Medulla oblongata (tissue), 1 donor: Measurements from ENCODE around the gene PLEKHG1.

Experiments
- DNase-seq: peaks from one replicate; pipeline ENCODE4 v3.0.0-alpha.2; 2015; ENCODE audit errors: extremely low spot score

The PLEKHG1 gene

DNA sequence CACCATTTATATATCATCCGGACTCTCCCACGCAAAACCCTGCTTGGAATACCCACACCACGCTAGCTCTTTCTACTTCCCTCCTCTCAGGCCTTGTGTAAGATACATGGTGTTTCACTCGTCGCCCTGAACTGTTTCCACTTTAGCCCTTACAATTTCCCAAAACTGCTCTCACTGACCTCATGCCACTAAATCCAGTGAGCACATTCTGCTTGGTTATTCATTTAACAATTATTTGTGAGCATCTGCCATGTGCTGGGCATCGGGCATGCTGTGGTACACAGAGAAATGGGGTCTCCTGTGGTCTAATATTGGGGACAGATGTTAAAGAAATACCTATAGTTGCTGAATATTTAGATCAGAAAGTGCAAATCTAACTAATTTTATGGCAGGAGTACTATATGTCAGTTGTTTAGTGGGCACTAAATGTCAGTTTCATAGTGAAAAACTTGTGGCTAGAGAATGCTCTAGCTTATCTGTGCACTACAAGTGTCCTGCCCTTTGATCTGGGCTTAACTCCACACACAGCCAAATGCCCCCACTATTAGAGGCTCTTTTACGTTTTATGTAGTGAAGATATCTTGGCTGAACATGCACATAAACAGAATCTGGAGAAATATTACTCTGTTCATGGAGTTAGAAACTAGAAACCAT, 41.0 kb downstream of the PLEKHG1 start:
- no peak for DNase-seq

DNA sequence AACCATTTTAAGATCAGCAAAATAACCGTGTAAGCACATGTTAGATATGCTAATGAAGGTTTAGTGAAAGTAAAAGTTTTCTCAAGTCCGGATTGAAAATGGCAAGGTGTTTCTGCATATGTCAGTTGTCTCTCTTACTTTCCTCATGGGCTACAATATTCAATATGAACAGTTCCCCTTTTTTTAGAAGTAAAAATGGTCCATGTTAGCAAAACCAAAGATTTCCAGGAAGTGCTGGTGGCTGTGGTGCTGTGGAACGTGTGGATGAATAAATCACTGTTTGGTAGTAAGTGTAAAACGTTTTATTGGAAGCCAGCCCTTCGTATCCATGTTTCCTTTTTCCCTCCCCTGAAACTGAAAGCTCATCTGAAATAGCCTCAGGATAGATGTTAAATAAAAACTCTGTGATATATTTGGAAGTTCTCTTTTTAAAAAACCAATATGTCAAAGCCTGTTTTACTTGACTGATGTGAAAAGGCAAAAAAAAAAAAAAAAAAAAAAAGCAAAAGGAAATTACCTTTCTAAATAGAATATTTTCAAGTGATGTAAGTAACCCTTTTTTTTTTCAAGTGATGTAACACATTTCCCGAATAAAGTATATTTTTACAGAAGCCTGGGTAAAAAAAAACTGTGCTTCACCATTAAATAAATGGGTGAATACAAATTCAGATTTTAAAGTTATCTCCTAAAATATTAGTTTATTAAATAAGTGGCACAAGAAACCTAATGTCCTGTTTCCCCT, 41.9 kb downstream of the PLEKHG1 start:
- DNase-seq, result peak; percentile 57

DNA sequence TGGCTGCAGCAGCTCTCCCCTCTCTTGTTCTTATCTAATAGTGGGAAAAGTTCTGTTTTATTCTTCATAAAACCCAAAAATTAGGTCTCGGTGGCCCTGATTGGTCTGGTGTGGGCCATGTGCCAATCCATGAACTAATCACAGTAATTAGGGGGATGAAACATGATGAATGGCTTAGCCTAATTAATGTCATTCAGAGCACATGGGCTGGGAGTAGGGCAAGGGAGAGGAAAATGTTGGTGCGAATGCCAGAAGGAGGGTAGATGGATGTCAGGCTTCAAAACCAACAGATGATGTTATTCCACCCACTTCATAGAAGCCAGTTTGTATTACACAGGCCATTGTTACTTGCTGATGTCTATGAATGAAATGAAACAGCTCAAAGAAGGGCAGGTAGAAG, 46.5 kb downstream of the PLEKHG1 start:
- DNase-seq, result no peak

DNA sequence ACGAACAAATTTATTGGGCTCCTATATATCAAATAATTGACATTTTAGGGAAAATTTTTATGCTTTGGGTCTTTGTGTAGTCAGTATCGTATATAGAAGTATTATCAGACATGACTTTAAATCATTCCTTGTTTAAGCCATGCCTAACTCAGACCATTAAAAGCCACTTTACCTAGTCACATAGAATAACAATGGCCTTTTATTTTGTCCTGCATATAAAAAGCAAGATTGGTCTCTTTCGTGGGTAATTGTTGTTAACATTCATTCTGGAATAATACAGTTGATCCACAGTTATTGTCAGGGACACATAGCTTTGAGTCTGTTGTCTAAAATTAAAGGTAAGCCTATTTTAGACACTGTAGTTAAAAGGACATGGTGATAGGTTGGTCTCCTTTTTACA, 47.4 kb downstream of the PLEKHG1 start:
- no peak for DNase-seq
